GM13977 (cell line): Measurements from ENCODE around the gene TBC1D2.

Source experiments
- DNase-seq: peaks from one replicate; pipeline ENCODE4 v3.0.0; 2012; ENCODE audit warnings: low spot score
- CTCF ChIP-seq: IDR thresholded peaks from 2 replicates; pipeline ENCODE4 v1.5.1; 2012; ENCODE audit warnings: mild to moderate bottlenecking, control low read depth; ENCODE audit not compliant: insufficient read depth; ENCODE audit errors: extremely low read depth, missing control alignments
- in situ Hi-C: fragments of 300-500 bp; cut with MboI; formaldehyde crosslinking; loops from one replicate; pipeline ENCODE4 v1.12.0; 2022; ENCODE audit warnings: low sequenced_read_pairs, low pct_unique_long_range_greater_than_20kb, mixed read lengths, inconsistent platforms; ENCODE audit not compliant: unreplicated experiment

TBC1D2 gene

GRCh38 chr9:98215821-98216220 is 39.6 kb downstream of the TBC1D2 start:
- no peak for DNase-seq
- in situ Hi-C loops, result no loop called here

GRCh38 chr9:98215271-98215670 is 40.2 kb downstream of the TBC1D2 start:
- TF ChIP-seq CTCF, result no peak
- no peak for DNase-seq
- in situ Hi-C loops, result no loop called here

More at GRCh38 chr9:98215821-98216220, 39.6 kb downstream of the TBC1D2 start:
- TF ChIP-seq CTCF, result peak; percentile 13

GRCh38 chr9:98214811-98215210 is 40.6 kb downstream of the TBC1D2 start:
- in situ Hi-C loops, result no loop called here
- TF ChIP-seq CTCF, result no peak
- DNase-seq, result no peak

- TF ChIP-seq CTCF, result no peak
- DNase-seq, result no peak
- in situ Hi-C loops, result no loop called here
These were observed 44.2 kb downstream of the TBC1D2 start for GRCh38 chr9:98211260-98211659.

GRCh38 chr9:98210435-98210834 is 45.0 kb downstream of the TBC1D2 start:
- in situ Hi-C loops, result no loop called here
- no peak for DNase-seq

GRCh38 chr9:98209530-98209929 is 45.9 kb downstream of the TBC1D2 start:
- no peak for TF ChIP-seq CTCF
- DNase-seq, result no peak
- in situ Hi-C loops, result no loop called here

More at GRCh38 chr9:98210435-98210834, 45.0 kb downstream of the TBC1D2 start:
- TF ChIP-seq CTCF, result no peak

- no peak for TF ChIP-seq CTCF
- in situ Hi-C loops, result no loop called here
- no peak for DNase-seq
These were observed 46.8 kb downstream of the TBC1D2 start for GRCh38 chr9:98208635-98209034.
